ENCODE results near the gene BAIAP2L1.

The BAIAP2L1 gene

GRCh38 chr7:98254516-98254915, 146.4 kb downstream of the BAIAP2L1 start:
- in situ Hi-C loops (cut with MboI; ENCODE audit: low pct_unique_long_range_greater_than_20kb, low sequenced_read_pairs, unreplicated experiment), result no loop called here
- no peak for TF ChIP-seq CTCF (IDR thresholded peaks at IDR 0.05; ENCODE audit: extremely low read depth, insufficient read depth, missing control alignments)
- no peak for DNase-seq (ENCODE audit: low spot score)

- in situ Hi-C loops (cut with MboI; ENCODE audit: low pct_unique_long_range_greater_than_20kb, low sequenced_read_pairs, unreplicated experiment), result no loop called here
- no peak for TF ChIP-seq CTCF (IDR thresholded peaks at IDR 0.05; ENCODE audit: extremely low read depth, insufficient read depth, missing control alignments)
- no peak for DNase-seq (ENCODE audit: low spot score)
These were observed 148.3 kb downstream of the BAIAP2L1 start for GRCh38 chr7:98252425-98253054.

- no peak for TF ChIP-seq CTCF (IDR thresholded peaks at IDR 0.05; ENCODE audit: extremely low read depth, insufficient read depth, missing control alignments)
- in situ Hi-C loops (cut with MboI; ENCODE audit: low pct_unique_long_range_greater_than_20kb, low sequenced_read_pairs, unreplicated experiment), result no loop called here
- peak; percentile 99 for DNase-seq (ENCODE audit: low spot score)
These were observed 149.1 kb downstream of the BAIAP2L1 start, which contains the start of gene TECPR1 for GRCh38 chr7:98251601-98252424. TSS of gene TECPR1 (minus strand) at chr7:98252232. CDS start at chr7:98246146, 6,086 bp downstream.

GRCh38 chr7:98251231-98251600, 149.7 kb downstream of the BAIAP2L1 start:
- in situ Hi-C loops (cut with MboI; ENCODE audit: low pct_unique_long_range_greater_than_20kb, low sequenced_read_pairs, unreplicated experiment), result no loop called here
- TF ChIP-seq CTCF (IDR thresholded peaks at IDR 0.05; ENCODE audit: extremely low read depth, insufficient read depth, missing control alignments), result no peak
- DNase-seq (ENCODE audit: low spot score), result peak; percentile 68

GRCh38 chr7:98250789-98251188, 150.1 kb downstream of the BAIAP2L1 start:
- peak; percentile 78 for DNase-seq (ENCODE audit: low spot score)
- no peak for TF ChIP-seq CTCF (IDR thresholded peaks at IDR 0.05; ENCODE audit: extremely low read depth, insufficient read depth, missing control alignments)
- in situ Hi-C loops (cut with MboI; ENCODE audit: low pct_unique_long_range_greater_than_20kb, low sequenced_read_pairs, unreplicated experiment), result no loop called here

GRCh38 chr7:98249106-98249505, 151.8 kb downstream of the BAIAP2L1 start:
- TF ChIP-seq CTCF (IDR thresholded peaks at IDR 0.05; ENCODE audit: extremely low read depth, insufficient read depth, missing control alignments), result no peak
- peak; percentile 10 for DNase-seq (ENCODE audit: low spot score)
- in situ Hi-C loops (cut with MboI; ENCODE audit: low pct_unique_long_range_greater_than_20kb, low sequenced_read_pairs, unreplicated experiment), result no loop called here

Measured in GM13977 (cell line).